B cell (primary cell): ENCODE data around the gene GLIS1. TPM values are rescaled to one million over a fixed set of nuclear protein-coding genes. Genes with fewer than 3 reads are reported as not detected.

Experiments used
- ATAC-seq: fragments of 200-7000 bp; cut with Tn5 transposase; one replicate; pipeline ENCODE4 v1.10.0; 2021; ENCODE audit warnings: low read depth, mild to moderate bottlenecking, moderate number of reproducible peaks, moderate library complexity
- CTCF ChIA-PET: fragments of 350-600 bp; sonication (Branson Sonifier 250); formaldehyde crosslinking; loops from one replicate; lab custom pipeline; 2021; ENCODE audit warnings: antibody characterized with exemption, inconsistent platforms; lab: Charles Lee
- POLR2A ChIA-PET: fragments of 350-600 bp; sonication (Branson Sonifier 250); formaldehyde crosslinking; loops from one replicate; lab custom pipeline; 2021; ENCODE audit warnings: antibody characterized with exemption; lab: Charles Lee
- DNase-seq: peaks from one replicate; pipeline ENCODE4 v3.0.0; 2013
- H2AFZ ChIP-seq: 2 replicates; pipeline ENCODE4 v1.6.1; 2012; ENCODE audit warnings: mild to moderate bottlenecking, low read depth, low read length; ENCODE audit not compliant: insufficient read depth, poor library complexity, severe bottlenecking
- H3K27ac ChIP-seq, 2 donors: 1 replicate in 1 of 2; 2 replicates in 1 of 2; pipeline ENCODE4 v1.5.1; 2012 to 2013; ENCODE audit warnings: low read length in 2 of 2, mild to moderate bottlenecking in 2 of 2, moderate library complexity in 1 of 2
- H3K27me3 ChIP-seq, 4 experiments: fragments of 200-600 bp in 1 of 4; sonication (generic) in 1 of 4; replicated peaks in 1 of 4; 1 replicate in 2 of 4; 2 replicates in 2 of 4; pipeline versions ENCODE4 v1.6.1 to v1.7.0; 2013 to 2016; ENCODE audit warnings: low read length in 3 of 4, mild to moderate bottlenecking in 2 of 4, mixed read lengths in 1 of 4, moderate library complexity in 1 of 4; ENCODE audit not compliant: insufficient read depth in 4 of 4, control insufficient read depth in 3 of 4; ENCODE audit errors: control extremely low read depth in 1 of 4
- H3K36me3 ChIP-seq, 2 experiments: replicated peaks in 1 of 2; 1 replicate in 1 of 2; 2 replicates in 1 of 2; pipeline versions ENCODE4 v1.6.1 to v1.7.1; 2013; ENCODE audit warnings: low read length in 1 of 2; ENCODE audit not compliant: insufficient read depth in 2 of 2, control insufficient read depth in 1 of 2; ENCODE audit errors: control extremely low read depth in 1 of 2, extremely low read depth in 1 of 2
- H3K4me1 ChIP-seq, 2 donors: fragments of 200-600 bp in 1 of 2; sonication (generic) in 1 of 2; 1 replicate in 1 of 2; 2 replicates in 1 of 2; pipeline versions ENCODE4 v1.5.1 to v1.6.1; 2013 to 2017; ENCODE audit warnings: low read length in 2 of 2; ENCODE audit not compliant: control insufficient read depth in 2 of 2, insufficient read depth in 2 of 2
- H3K4me2 ChIP-seq: replicated peaks from 2 replicates; pipeline ENCODE3; 2012; ENCODE audit warnings: mild to moderate bottlenecking, low read depth, low read length; ENCODE audit not compliant: poor library complexity, severe bottlenecking
- H3K4me3 ChIP-seq, 5 experiments: fragments of 200-600 bp in 1 of 5; sonication (generic) in 1 of 5; 1 replicate in 3 of 5; 2 replicates in 2 of 5; pipeline versions ENCODE4 v1.5.1 to v1.7.0; 2011 to 2016; ENCODE audit warnings: low read length in 4 of 5, mild to moderate bottlenecking in 4 of 5, low read depth in 2 of 5, control low read depth in 1 of 5, moderate library complexity in 1 of 5; ENCODE audit not compliant: insufficient read depth in 1 of 5; ENCODE audit errors: control extremely low read depth in 1 of 5, extremely low read depth in 1 of 5
- H3K79me2 ChIP-seq: fragments of 200-600 bp; sonication (generic); one replicate; pipeline ENCODE4 v1.6.0; 2016; ENCODE audit warnings: low read length; ENCODE audit not compliant: control insufficient read depth, insufficient read depth
- H3K9ac ChIP-seq: fragments of 200-600 bp; sonication (generic); 2 replicates; pipeline ENCODE4 v1.6.1; 2017; ENCODE audit warnings: mild to moderate bottlenecking, low read length, moderate library complexity
- H3K9me3 ChIP-seq, 3 donors: one replicate each; pipeline versions ENCODE4 v1.6.1 to v1.7.1; 2013; ENCODE audit warnings: low read length in 2 of 3; ENCODE audit not compliant: control insufficient read depth in 2 of 3, insufficient read depth in 1 of 3; ENCODE audit errors: control extremely low read depth in 1 of 3
- H4K20me1 ChIP-seq: 2 replicates; pipeline ENCODE4 v1.6.0; 2012; ENCODE audit warnings: mild to moderate bottlenecking, low read length; ENCODE audit not compliant: insufficient read depth, control insufficient read depth, poor library complexity, severe bottlenecking
- H3K27ac Mint-ChIP-seq: one replicate; pipeline ENCODE4 v1.8.0; 2021; ENCODE audit warnings: mixed read lengths
- H3K27me3 Mint-ChIP-seq: one replicate; pipeline ENCODE4 v1.8.0; 2021; ENCODE audit warnings: mixed read lengths
- H3K4me1 Mint-ChIP-seq: one replicate; pipeline ENCODE4 v1.8.0; 2021; ENCODE audit warnings: mixed read lengths
- H3K4me3 Mint-ChIP-seq: one replicate; pipeline ENCODE4 v1.8.0; 2021; ENCODE audit warnings: mixed read lengths
- H3K9me3 Mint-ChIP-seq: one replicate; pipeline ENCODE4 v1.8.0; 2022; ENCODE audit warnings: mixed read lengths; ENCODE audit not compliant: insufficient read depth
- CTCF ChIP-seq: fragments of 200-600 bp; IDR thresholded peaks from one replicate; pipeline ENCODE4 v1.8.0; 2022; ENCODE audit warnings: antibody characterized with exemption, mild to moderate bottlenecking
- EZH2 ChIP-seq: IDR thresholded peaks from 2 replicates; pipeline ENCODE4 v1.6.1; 2012; ENCODE audit warnings: borderline replicate concordance, low read depth, mild to moderate bottlenecking, moderate library complexity, low read length; ENCODE audit not compliant: insufficient read depth, poor library complexity, severe bottlenecking
- WGBS: methylation state at CpG from one replicate; pipeline ENCODE4 v1.1.5; 2013; ENCODE audit warnings: missing lambda C conversion rate; ENCODE audit not compliant: insufficient coverage; 5-methylcytosine and 5-hydroxymethylcytosine counted together
- intact Hi-C: fragments of 100-400 bp; cut with micrococcal nuclease; formaldehyde crosslinking; loops from one replicate; pipeline ENCODE4 v1.10.0; 2022
- polyA plus RNA-seq: library from polyadenylated mRNA; depleted of rRNA; stranded (reverse); fragments of >200 nt; gene quantifications from 2 replicates; pipeline ENCODE4 v1.2.3, GENCODE V29; 2012
- total RNA-seq, 2 donors: library from RNA; stranded (reverse); fragments of 120-200 nt in 1 of 2; gene quantifications; 1 replicate in 1 of 2; 2 replicates in 1 of 2; pipeline versions ENCODE4 v1.2.3 to v1.2.4, GENCODE V29; 2013 to 2022

The GLIS1 gene
- total and polyA plus RNA-seq, 2 donors (not counting 1 experiment from before 2014, with no cell fraction given): not detected

GRCh38 chr1:53643881-53644390, 95.0 kb downstream of the GLIS1 start:
- TF ChIP-seq EZH2: no peak
- TF ChIP-seq CTCF: no peak
- Mint-ChIP-seq H3K27ac (no peak overlapping the region), H3K27me3 (peaks cover 13% of the 10 kb centered on the region), H3K9me3 (no peaks in the 10 kb centered on the region), H3K4me3 (no peak overlapping the region), H3K4me1 (no peaks in the 10 kb centered on the region)
- no peaks in the 10 kb centered on the region for H3K79me2 ChIP-seq
- H3K27me3 ChIP-seq: no peaks in the 10 kb centered on the region
- ATAC-seq (no peak), DNase-seq (no peak)
- 94% methylated on average over 4 of the region's 4 CpGs for whole genome bisulfite sequencing
- H3K36me3 ChIP-seq: no peaks in the 10 kb centered on the region
- no peaks in the 10 kb centered on the region for H4K20me1 ChIP-seq
- no peaks in the 10 kb centered on the region for H3K4me1 ChIP-seq
- intact Hi-C loops: no loop called here
- no peak overlapping the region for H2AFZ ChIP-seq
- H3K4me3 ChIP-seq: no peak overlapping the region
- H3K27ac ChIP-seq: no peak overlapping the region
- H3K9ac ChIP-seq: no peak overlapping the region
- ChIA-PET POLR2A (no interaction called here), CTCF (no interaction called here)
- no peak overlapping the region for H3K4me2 ChIP-seq
- H3K9me3 ChIP-seq: no peaks in the 10 kb centered on the region

- no peaks in the 10 kb centered on the region for H3K4me1 Mint-ChIP-seq
- Histone ChIP-seq H3K4me1 (no peaks in the 10 kb centered on the region), H3K4me3 (no peak overlapping the region), H3K27ac (no peak overlapping the region), H3K4me2 (no peak overlapping the region), H3K9ac (no peak overlapping the region), H3K9me3 (no peaks in the 10 kb centered on the region), H2AFZ (no peak overlapping the region), H4K20me1 (no peaks in the 10 kb centered on the region), H3K36me3 (no peaks in the 10 kb centered on the region), H3K27me3 (no peaks in the 10 kb centered on the region), H3K79me2 (no peaks in the 10 kb centered on the region)
- POLR2A ChIA-PET: no interaction called here
- no peak overlapping the region for H3K27ac Mint-ChIP-seq
- H3K4me3 Mint-ChIP-seq: no peak overlapping the region
- CTCF ChIA-PET: no interaction called here
- DNase-seq (no peak), ATAC-seq (no peak)
- TF ChIP-seq CTCF: no peak
- no peak for TF ChIP-seq EZH2
- WGBS: 89% methylated on average over 15 of the region's 17 CpGs
- intact Hi-C loops: no loop called here
- H3K27me3 Mint-ChIP-seq: peaks cover 13% of the 10 kb centered on the region
- H3K9me3 Mint-ChIP-seq: no peaks in the 10 kb centered on the region
These were observed 95.7 kb downstream of the GLIS1 start for GRCh38 chr1:53643041-53643880.
